K562 (cell line): ENCODE measurements around the gene TMEM33. TPM values are rescaled to one million over a fixed set of nuclear protein-coding genes. Genes with fewer than 3 reads are reported as not detected.

ENCODE experiments used
- ATAC-seq: fragments of 200-7000 bp; cut with Tn5 transposase; 3 replicates; pipeline ENCODE4 v1.9.1; 2020; ENCODE audit warnings: moderate library complexity
- BruUV-seq: library from RNA; stranded (reverse); fragments of 400-500 nt; replicated peaks from 2 replicates; lab custom pipeline; 2021; lab: Mats Ljungman, UMichigan
- CTCF ChIA-PET: fragments of 300-600 bp; formaldehyde crosslinking; extraction: SDS; loops from one replicate; lab custom pipeline; 2021; ENCODE audit warnings: low intra/inter-chr PET ratio; lab: Yijun Ruan, JAX
- POLR2A ChIA-PET: fragments of 300-600, 350-650 bp; sonication (Branson Sonifier 250); formaldehyde crosslinking; extraction: SDS; loops from one replicate; lab custom pipeline; 2021; ENCODE audit warnings: antibody characterized with exemption, inconsistent platforms; lab: Yijun Ruan, JAX
- DNase-seq, 4 experiments: peaks; one replicate each; pipeline versions ENCODE4 v3.0.0 to v3.0.0-alpha.2; 2011 to 2018; ENCODE audit warnings: low spot score in 3 of 4, mixed read lengths in 3 of 4; ENCODE audit errors: extremely low read depth in 1 of 4
- FAIRE-seq: peaks from 2 replicates; lab custom pipeline; 2011; peaks lifted over from hg19 to GRCh38; lab: Jason Lieb, UNC
- H2AFZ ChIP-seq: 2 replicates; pipeline ENCODE4 v1.6.0; 2011; ENCODE audit warnings: low read depth, low read length, control low read depth, inconsistent platforms
- H3K27ac ChIP-seq: fragments of 200-600 bp; 3 replicates; pipeline ENCODE4 v1.8.0; 2011; ENCODE audit warnings: low read depth, mild to moderate bottlenecking, control low read depth, inconsistent platforms, low read length, moderate library complexity, mixed read lengths; ENCODE audit errors: extremely low read depth
- H3K27me3 ChIP-seq, 2 experiments: fragments of 300-600 bp in 1 of 2; 2 replicates in 1 of 2; 3 replicates in 1 of 2; pipeline versions ENCODE4 v1.6.0 to v1.8.0; 2011; ENCODE audit warnings: inconsistent platforms in 2 of 2, low read length in 2 of 2, mild to moderate bottlenecking in 1 of 2, mixed read lengths in 1 of 2, moderate library complexity in 1 of 2; ENCODE audit not compliant: control insufficient read depth in 2 of 2, insufficient read depth in 2 of 2
- H3K36me3 ChIP-seq: fragments of 300-600 bp; 3 replicates; pipeline ENCODE4 v1.8.0; 2011; ENCODE audit warnings: mild to moderate bottlenecking, low read length, inconsistent platforms; ENCODE audit not compliant: control insufficient read depth, insufficient read depth
- H3K4me1 ChIP-seq, 2 experiments: fragments of 200-600 bp in 1 of 2; replicated peaks in 1 of 2; 2 replicates in 1 of 2; 3 replicates in 1 of 2; pipeline versions ENCODE4 v1.5.1 to v1.8.0; 2011; ENCODE audit warnings: inconsistent platforms in 2 of 2, low read length in 2 of 2, mild to moderate bottlenecking in 1 of 2, mixed read lengths in 1 of 2, moderate library complexity in 1 of 2; ENCODE audit not compliant: control insufficient read depth in 2 of 2, insufficient read depth in 2 of 2
- H3K4me2 ChIP-seq: 2 replicates; pipeline ENCODE4 v1.6.1; 2011; ENCODE audit warnings: low read length, control low read depth, inconsistent platforms, mixed read lengths; ENCODE audit not compliant: insufficient read depth
- H3K4me3 ChIP-seq: fragments of 200-600 bp; sonication (generic), shearing (Covaris generic); 2 replicates; pipeline ENCODE4 v1.5.1; 2016; ENCODE audit warnings: control low read depth, inconsistent platforms
- H3K79me2 ChIP-seq: fragments of 200-600 bp; 3 replicates; pipeline ENCODE4 v1.8.0; 2011; ENCODE audit warnings: low read length, inconsistent platforms; ENCODE audit not compliant: control insufficient read depth, insufficient read depth
- H3K9ac ChIP-seq, 2 experiments: 2 replicates each; pipeline versions ENCODE4 v1.6.0 to v1.6.1; 2011; ENCODE audit warnings: low read depth in 2 of 2, low read length in 2 of 2, control low read depth in 1 of 2, inconsistent platforms in 1 of 2, mild to moderate bottlenecking in 1 of 2, mixed read lengths in 1 of 2; ENCODE audit not compliant: insufficient read depth in 1 of 2
- H3K9me1 ChIP-seq: one replicate; pipeline ENCODE4 v1.6.0; 2011; ENCODE audit warnings: inconsistent platforms, mild to moderate bottlenecking, low read length, moderate library complexity; ENCODE audit not compliant: control insufficient read depth, insufficient read depth
- H3K9me3 ChIP-seq: replicated peaks from 2 replicates; pipeline ENCODE4 v1.5.1; 2011; ENCODE audit warnings: low read depth, low read length, inconsistent platforms; ENCODE audit not compliant: control insufficient read depth, insufficient read depth
- H4K20me1 ChIP-seq: replicated peaks from 2 replicates; pipeline ENCODE4 v1.6.1; 2011; ENCODE audit warnings: low read length, inconsistent platforms, mixed read lengths; ENCODE audit not compliant: control insufficient read depth, insufficient read depth
- CBFB ChIP-seq: sonication (generic); formaldehyde crosslinking; IDR thresholded peaks from 2 replicates; pipeline ENCODE4 v1.4.0; 2020; ENCODE audit warnings: mild to moderate bottlenecking, missing genetic modification reagents
- EHMT2 ChIP-seq: fragments of 450-650 bp; IDR thresholded peaks from 2 replicates; pipeline ENCODE4 v1.6.1; 2018; ENCODE audit warnings: antibody characterized with exemption
- GTF2E2 ChIP-seq: fragments of 200-800 bp; sonication (Bioruptor generic); IDR thresholded peaks from 2 replicates; pipeline ENCODE4 v1.6.1; 2016; ENCODE audit warnings: missing genetic modification characterization, missing compliant biosample characterization
- HNRNPK ChIP-seq: fragments of 200-400 bp; formaldehyde crosslinking; IDR thresholded peaks from one replicate; pipeline ENCODE4 v1.6.1; 2018; ENCODE audit warnings: mild to moderate bottlenecking, low read depth, low read length; ENCODE audit not compliant: poor library complexity, severe bottlenecking
- MCM7 ChIP-seq, 2 experiments: fragments of 450-650 bp; IDR thresholded peaks; 2 replicates each; pipeline ENCODE4 v1.6.1; 2016 to 2018
- RBFOX2 ChIP-seq: fragments of 200-400 bp; formaldehyde crosslinking; IDR thresholded peaks from 2 replicates; pipeline ENCODE4 v1.6.1; 2017; ENCODE audit warnings: low read depth, mild to moderate bottlenecking, low read length, moderate library complexity
- TAF1 ChIP-seq: IDR thresholded peaks from 2 replicates; pipeline ENCODE4 v1.6.1; 2011; ENCODE audit warnings: mild to moderate bottlenecking, low read length, moderate library complexity; ENCODE audit not compliant: insufficient read depth, control insufficient read depth, severe bottlenecking; ENCODE audit errors: extremely low read depth
- TOE1 ChIP-seq, 2 experiments: fragments of 450-650 bp in 1 of 2; sonication (generic) in 1 of 2; formaldehyde crosslinking in 1 of 2; IDR thresholded peaks; 2 replicates each; pipeline versions ENCODE4 v1.7.1 to v1.8.0; 2016 to 2022; ENCODE audit warnings: borderline replicate concordance in 2 of 2, mild to moderate bottlenecking in 2 of 2, antibody characterized with exemption in 1 of 2, inconsistent platforms in 1 of 2, low read depth in 1 of 2, missing genetic modification reagents in 1 of 2, moderate library complexity in 1 of 2
- ZNF217 ChIP-seq: sonication (generic); formaldehyde crosslinking; IDR thresholded peaks from 2 replicates; pipeline ENCODE4 v1.8.0; 2022; ENCODE audit warnings: mild to moderate bottlenecking, missing genetic modification reagents
- WGBS: fragments of 100-300 bp; shearing (Covaris generic); methylation state at CpG from one replicate; pipeline ENCODE4 v1.1.6; 2016; ENCODE audit warnings: low coverage, mixed read lengths; ENCODE audit not compliant: insufficient coverage; ENCODE audit errors: missing lambda C conversion rate; 5-methylcytosine and 5-hydroxymethylcytosine counted together
- in situ Hi-C: fragments of 300-500 bp; cut with MboI; formaldehyde crosslinking; loops from 4 replicates; pipeline ENCODE4 v1.15.0; 2018; ENCODE audit warnings: inconsistent platforms, mixed read lengths
- intact Hi-C: fragments of 100-400 bp; cut with micrococcal nuclease; formaldehyde crosslinking; loops from 2 replicates; pipeline ENCODE4 v1.14.2; 2022
- polyA plus RNA-seq, 8 experiments: library from polyadenylated mRNA; depleted of rRNA in 4 of 8; stranded (reverse) in 5 of 8; unstranded in 3 of 8; fragments of >200 nt; fragmentation: Nextera tagmentation in 2 of 8; fragmentation: Illumina TruSeq in 1 of 8; extraction: Ambion mirVana in 2 of 8; extraction: Trizol in 1 of 8; gene quantifications; 2 replicates each; pipeline versions ENCODE4 v1.2.1 to v1.2.3, GENCODE V29; 2011 to 2014; ENCODE audit warnings: inconsistent platforms in 1 of 8, missing spikeins in 1 of 8
- total RNA-seq, 7 experiments: library from RNA; depleted of rRNA in 6 of 7; stranded (reverse); fragments of >200 nt in 6 of 7; fragmentation: Illumina TruSeq in 2 of 7; extraction: Trizol in 2 of 7; gene quantifications; 2 replicates each; pipeline versions ENCODE4 v1.2.1 to v1.2.3, GENCODE V29; 2011 to 2021; ENCODE audit warnings: low replicate concordance in 1 of 7
- TF ChIP-seq, protein P1 (sequence below): sonication (generic); formaldehyde crosslinking; IDR thresholded peaks from 2 replicates; pipeline ENCODE4 v1.8.0; 2022; ENCODE audit warnings: mild to moderate bottlenecking, missing genetic modification reagents

The TMEM33 gene
- total and polyA plus RNA-seq, 9 of the 15 experiments (the other 6 are each of a cell fraction or from before 2014, with no cell fraction given): 16.8 to 85.9 (median 67.9) TPM

DNA sequence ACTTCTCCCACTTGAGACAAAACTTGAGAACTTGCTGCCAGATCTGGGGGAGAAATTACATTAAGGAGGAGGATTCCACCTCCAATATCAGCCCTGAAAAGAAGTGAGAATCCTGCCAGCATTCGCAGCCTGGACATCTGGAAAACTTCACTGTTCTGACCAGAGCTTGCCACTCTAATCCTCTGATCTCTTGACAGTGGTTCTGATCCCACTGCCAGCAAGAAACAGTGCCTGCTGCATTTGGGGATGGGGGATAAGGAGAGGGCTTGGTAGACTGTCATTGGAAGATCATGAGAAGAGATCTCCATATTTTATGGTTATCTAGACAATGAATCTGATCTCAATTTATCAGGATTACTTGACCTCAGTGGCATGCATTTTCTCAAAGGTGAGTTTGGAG is 49.8 kb upstream of the TMEM33 start:
- in situ Hi-C loops: loop anchor here (5.0 to 10.0 kb wide), 2 partner anchors 193 to 601 kb away; no protein-coding TSS in a partner anchor
- ATAC-seq: no peak

More for the DNA sequence above, 49.8 kb upstream of the TMEM33 start:
- CTCF ChIA-PET: no interaction called here
- Histone ChIP-seq H3K4me3 (no peak overlapping the region), H4K20me1 (no peaks in the 10 kb centered on the region), H3K9ac (no peak overlapping the region), H3K4me1 (peaks cover 0 to 9% of the 10 kb centered on the region in 2 experiments; a peak in 1 of 5 replicates), H3K27ac (no peak overlapping the region), H3K27me3 (peaks cover 6 to 11% of the 10 kb centered on the region in 2 experiments; a peak in 4 of 5 replicates), H3K4me2 (no peak overlapping the region), H3K9me3 (no peaks in the 10 kb centered on the region), H2AFZ (no peak overlapping the region), H3K9me1 (no peaks in the 10 kb centered on the region), H3K36me3 (no peaks in the 10 kb centered on the region), H3K79me2 (no peaks in the 10 kb centered on the region)
- WGBS: 0% methylated on average over 1 of the region's 1 CpG
- no peak for FAIRE-seq
- BruUV-seq: no TSS peak
- TF ChIP-seq, protein P1, sequence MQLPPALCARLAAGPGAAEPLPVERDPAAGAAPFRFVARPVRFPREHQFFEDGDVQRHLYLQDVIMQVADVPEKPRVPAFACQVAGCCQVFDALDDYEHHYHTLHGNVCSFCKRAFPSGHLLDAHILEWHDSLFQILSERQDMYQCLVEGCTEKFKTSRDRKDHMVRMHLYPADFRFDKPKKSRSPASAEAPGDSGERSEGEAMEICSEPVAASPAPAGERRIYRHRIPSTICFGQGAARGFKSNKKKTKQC (CRISPR knock-in tag): no peak
- TF ChIP-seq GTF2E2 (tag) (no peak), RBFOX2 (no peak), HNRNPK (no peak), TOE1 (IDR thresholded peaks at IDR 0.05; ENCODE audit: borderline replicate concordance) (no peak), TOE1 (CRISPR knock-in tag; IDR thresholded peaks at IDR 0.05; ENCODE audit: borderline replicate concordance, low read depth) (no peak), MCM7 (IDR thresholded peaks at IDR 0.05) (no peak), CBFB (no peak), EHMT2 (no peak), ZNF217 (CRISPR knock-in tag) (no peak), TAF1 (no peak)
- no peak for DNase-seq
- POLR2A ChIA-PET: no interaction called here
- intact Hi-C loops: loop anchor here (5.0 kb wide), 1 partner anchor 93 kb away; no protein-coding TSS in a partner anchor
